ENCODE measurements around the gene UGT8.
A peak's percentile ranks its signal among the peaks of the same experiment; 100 is the strongest.

UGT8 gene

DNA sequence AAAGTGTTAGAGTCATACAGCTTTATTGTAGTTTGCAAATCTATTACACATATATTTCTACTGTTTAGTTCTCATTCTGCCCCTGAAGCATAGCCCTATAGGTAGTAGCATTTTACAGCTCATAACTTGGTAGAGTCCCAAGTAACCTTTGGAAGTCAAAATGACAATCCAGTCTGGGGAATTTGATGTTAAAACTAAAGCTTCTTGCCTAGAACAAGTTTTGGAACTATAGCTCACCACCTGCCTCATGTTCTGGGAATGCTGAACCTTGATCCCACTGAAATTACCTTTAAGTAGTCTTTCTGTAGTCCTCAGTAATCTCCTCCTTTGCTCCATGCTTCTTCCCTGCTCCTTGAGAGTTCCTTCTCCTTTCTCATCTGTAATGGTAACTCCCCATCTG is 8.4 kb downstream of the UGT8 start:
- Histone ChIP-seq H3K4me1 (ENCODE audit: control insufficient read depth, insufficient read depth, low read length) (no peaks in the 10 kb centered on the region; the same call in 1 of the 2 replicates), H3K36me3 (ENCODE audit: control insufficient read depth in 2 of 2, insufficient read depth in 1 of 2, low read length in 2 of 2) (no peaks in the 10 kb centered on the region), H3K9me3 (ENCODE audit: control insufficient read depth, insufficient read depth, low read depth, low read length) (no peaks in the 10 kb centered on the region), H3K27ac (ENCODE audit: extremely low read depth, low read depth, low read length) (no peak overlapping the region), H3K4me3 (ENCODE audit: low read depth, low read length) (no peak overlapping the region)
- no peak for TF ChIP-seq ZNF701 (tag by site-specific recombination; IDR thresholded peaks at IDR 0.05)
- no peak for TF ChIP-seq ZNF404 (tag by site-specific recombination; IDR thresholded peaks at IDR 0.05)
- TF ChIP-seq ZNF211 (tag by site-specific recombination; IDR thresholded peaks at IDR 0.05; ENCODE audit: low read depth) = no peak
- no peak for TF ChIP-seq ZBTB20 (tag by site-specific recombination; IDR thresholded peaks at IDR 0.05)
- no peak for TF ChIP-seq ZNF174 (tag by site-specific recombination; IDR thresholded peaks at IDR 0.05)
- TF ChIP-seq ZNF677 (tag by site-specific recombination; IDR thresholded peaks at IDR 0.05) = no peak
- no peak for TF ChIP-seq ZNF768 (tag by site-specific recombination; IDR thresholded peaks at IDR 0.05)
- no peak for TF ChIP-seq ZNF335 (tag by site-specific recombination; conservative IDR thresholded peaks at IDR 0.05)
- TF ChIP-seq ZNF426 (tag by site-specific recombination; IDR thresholded peaks at IDR 0.05) = no peak
- TF ChIP-seq ZNF664 (tag by site-specific recombination; IDR thresholded peaks at IDR 0.05) = no peak
- no peak for TF ChIP-seq GLIS2 (tag by site-specific recombination; IDR thresholded peaks at IDR 0.05)
- no peak for TF ChIP-seq ZNF600 (tag by site-specific recombination; IDR thresholded peaks at IDR 0.05)
- no peak for TF ChIP-seq ZNF639 (tag by site-specific recombination; IDR thresholded peaks at IDR 0.05)
- no peak for TF ChIP-seq ZNF580 (tag by site-specific recombination; IDR thresholded peaks at IDR 0.05)
- ChIA-PET POLR2A (no interaction called here), CTCF (no interaction called here)

GRCh38 chr4:114613560-114613959 is 15.0 kb downstream of the UGT8 start:
- Histone ChIP-seq H3K9me3 (ENCODE audit: control insufficient read depth, insufficient read depth, low read depth, low read length) (no peaks in the 10 kb centered on the region), H3K36me3 (ENCODE audit: control insufficient read depth in 2 of 2, insufficient read depth in 1 of 2, low read length in 2 of 2) (no peaks in the 10 kb centered on the region), H3K4me3 (ENCODE audit: low read depth, low read length) (no peak overlapping the region), H3K4me1 (ENCODE audit: control insufficient read depth, insufficient read depth, low read length) (no peaks in the 10 kb centered on the region), H3K27ac (ENCODE audit: extremely low read depth, low read depth, low read length) (no peak overlapping the region)
- CTCF ChIA-PET = no interaction called here
- TF ChIP-seq ZBTB20 (tag by site-specific recombination; IDR thresholded peaks at IDR 0.05) = peak; percentile 95
- no peak for TF ChIP-seq ZBTB10 (tag by site-specific recombination; IDR thresholded peaks at IDR 0.05)
- TF ChIP-seq, protein P1, sequence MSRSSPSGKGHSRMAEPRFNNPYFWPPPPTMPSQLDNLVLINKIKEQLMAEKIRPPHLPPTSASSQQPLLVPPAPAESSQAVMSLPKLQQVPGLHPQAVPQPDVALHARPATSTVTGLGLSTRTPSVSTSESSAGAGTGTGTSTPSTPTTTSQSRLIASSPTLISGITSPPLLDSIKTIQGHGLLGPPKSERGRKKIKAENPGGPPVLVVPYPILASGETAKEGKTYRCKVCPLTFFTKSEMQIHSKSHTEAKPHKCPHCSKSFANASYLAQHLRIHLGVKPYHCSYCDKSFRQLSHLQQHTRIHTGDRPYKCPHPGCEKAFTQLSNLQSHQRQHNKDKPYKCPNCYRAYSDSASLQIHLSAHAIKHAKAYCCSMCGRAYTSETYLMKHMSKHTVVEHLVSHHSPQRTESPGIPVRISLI (tag by site-specific recombination; IDR thresholded peaks at IDR 0.05) = no peak
- TF ChIP-seq, protein P2, sequence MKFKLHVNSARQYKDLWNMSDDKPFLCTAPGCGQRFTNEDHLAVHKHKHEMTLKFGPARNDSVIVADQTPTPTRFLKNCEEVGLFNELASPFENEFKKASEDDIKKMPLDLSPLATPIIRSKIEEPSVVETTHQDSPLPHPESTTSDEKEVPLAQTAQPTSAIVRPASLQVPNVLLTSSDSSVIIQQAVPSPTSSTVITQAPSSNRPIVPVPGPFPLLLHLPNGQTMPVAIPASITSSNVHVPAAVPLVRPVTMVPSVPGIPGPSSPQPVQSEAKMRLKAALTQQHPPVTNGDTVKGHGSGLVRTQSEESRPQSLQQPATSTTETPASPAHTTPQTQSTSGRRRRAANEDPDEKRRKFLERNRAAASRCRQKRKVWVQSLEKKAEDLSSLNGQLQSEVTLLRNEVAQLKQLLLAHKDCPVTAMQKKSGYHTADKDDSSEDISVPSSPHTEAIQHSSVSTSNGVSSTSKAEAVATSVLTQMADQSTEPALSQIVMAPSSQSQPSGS (tag by site-specific recombination; IDR thresholded peaks at IDR 0.05; ENCODE audit: low read depth) = no peak
- no peak for TF ChIP-seq ZNF37A (tag by site-specific recombination; IDR thresholded peaks at IDR 0.05)
- TF ChIP-seq, protein P3, sequence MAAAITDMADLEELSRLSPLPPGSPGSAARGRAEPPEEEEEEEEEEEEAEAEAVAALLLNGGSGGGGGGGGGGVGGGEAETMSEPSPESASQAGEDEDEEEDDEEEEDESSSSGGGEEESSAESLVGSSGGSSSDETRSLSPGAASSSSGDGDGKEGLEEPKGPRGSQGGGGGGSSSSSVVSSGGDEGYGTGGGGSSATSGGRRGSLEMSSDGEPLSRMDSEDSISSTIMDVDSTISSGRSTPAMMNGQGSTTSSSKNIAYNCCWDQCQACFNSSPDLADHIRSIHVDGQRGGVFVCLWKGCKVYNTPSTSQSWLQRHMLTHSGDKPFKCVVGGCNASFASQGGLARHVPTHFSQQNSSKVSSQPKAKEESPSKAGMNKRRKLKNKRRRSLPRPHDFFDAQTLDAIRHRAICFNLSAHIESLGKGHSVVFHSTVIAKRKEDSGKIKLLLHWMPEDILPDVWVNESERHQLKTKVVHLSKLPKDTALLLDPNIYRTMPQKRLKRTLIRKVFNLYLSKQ (tag by site-specific recombination; IDR thresholded peaks at IDR 0.05; ENCODE audit: borderline replicate concordance) = no peak
- POLR2A ChIA-PET = interaction anchor here (0.5 kb wide), 1 partner anchor 22 kb away, joined by 4 read pairs; no protein-coding TSS in a partner anchor

All from HEK293 (cell line).